Panc1 (cell line): Measurements from ENCODE around the gene RNF133. TPM values are rescaled to one million over a fixed set of nuclear protein-coding genes. Genes with fewer than 3 reads are reported as not detected.

ENCODE experiments used
- ATAC-seq: fragments of 200-7000 bp; cut with Tn5 transposase; 2 replicates; pipeline ENCODE4 v1.9.1; 2020; ENCODE audit warnings: mild to moderate bottlenecking, moderate library complexity
- Bru-seq: library from RNA; stranded (reverse); fragments of 400-500 nt; gene quantifications from one replicate; lab custom pipeline; 2021; lab: Mats Ljungman, UMichigan
- BruChase-seq, 2 experiments: library from RNA; stranded (reverse); fragments of 400-500 nt; gene quantifications; one replicate each; lab custom pipeline; 2021; lab: Mats Ljungman, UMichigan
- BruUV-seq: library from RNA; stranded (reverse); fragments of 400-500 nt; replicated peaks from 2 replicates; lab custom pipeline; 2021; lab: Mats Ljungman, UMichigan
- CTCF ChIA-PET: fragments of 300-600 bp; sonication (Branson Sonifier 250); formaldehyde crosslinking; loops from one replicate; lab custom pipeline; 2022; ENCODE audit warnings: antibody characterized with exemption; lab: Charles Lee
- POLR2A ChIA-PET: fragments of 300-600 bp; sonication (Branson Sonifier 250); formaldehyde crosslinking; loops from one replicate; lab custom pipeline; 2022; ENCODE audit warnings: antibody characterized with exemption; lab: Charles Lee
- DNase-seq: peaks from one replicate; pipeline ENCODE4 v3.0.0-alpha.2; 2010; ENCODE audit warnings: low read depth, low spot score
- H3K27ac ChIP-seq: 2 replicates; pipeline ENCODE4 v1.5.1; 2011; ENCODE audit warnings: mild to moderate bottlenecking, low read length, inconsistent platforms
- H3K27me3 ChIP-seq: fragments of 200-500 bp; sonication (Bioruptor generic); 2 replicates; pipeline ENCODE4 v1.6.0; 2014; ENCODE audit warnings: low read length, inconsistent platforms; ENCODE audit not compliant: control insufficient read depth, insufficient read depth
- H3K36me3 ChIP-seq: fragments of 200-500 bp; sonication (Bioruptor generic); 2 replicates; pipeline ENCODE4 v1.5.1; 2014; ENCODE audit warnings: inconsistent platforms, mild to moderate bottlenecking, low read length, moderate library complexity; ENCODE audit not compliant: control insufficient read depth, insufficient read depth
- H3K4me1 ChIP-seq: 2 replicates; pipeline ENCODE4 v1.5.1; 2011; ENCODE audit warnings: inconsistent platforms, mild to moderate bottlenecking, low read length, moderate library complexity; ENCODE audit not compliant: control insufficient read depth, insufficient read depth
- H3K4me3 ChIP-seq, 2 experiments: 2 replicates each; pipeline ENCODE4 v1.5.1; 2011 to 2012; ENCODE audit warnings: low read depth in 2 of 2, low read length in 2 of 2, mild to moderate bottlenecking in 2 of 2, inconsistent platforms in 1 of 2, moderate library complexity in 1 of 2
- H3K9me3 ChIP-seq: fragments of 200-500 bp; sonication (Bioruptor generic); 2 replicates; pipeline ENCODE4 v1.5.1; 2014; ENCODE audit warnings: low read depth, mild to moderate bottlenecking, inconsistent platforms, low read length, moderate library complexity; ENCODE audit not compliant: control insufficient read depth, insufficient read depth
- POLR2AphosphoS5 ChIP-seq: IDR thresholded peaks from 2 replicates; pipeline ENCODE4 v1.6.1; 2012; ENCODE audit warnings: mild to moderate bottlenecking, low read depth, low read length, moderate library complexity
- SIN3A ChIP-seq: IDR thresholded peaks from 2 replicates; pipeline ENCODE4 v1.6.1; 2012; ENCODE audit warnings: low read depth, mild to moderate bottlenecking, low read length, moderate library complexity, borderline replicate concordance; ENCODE audit not compliant: insufficient read depth
- TCF7L2 ChIP-seq: IDR thresholded peaks from 2 replicates; pipeline ENCODE4 v1.6.1; 2011; ENCODE audit warnings: mild to moderate bottlenecking, low read depth, low read length, inconsistent platforms
- in situ Hi-C: cut with HindIII; loops from 2 replicates; pipeline ENCODE4 v1.10.0; 2016; ENCODE audit warnings: low sequenced_read_pairs, low pct_unique_long_range_greater_than_20kb
- intact Hi-C: fragments of 100-400 bp; cut with micrococcal nuclease; formaldehyde crosslinking; loops from one replicate; pipeline ENCODE4 v1.10.0; 2022; ENCODE audit not compliant: unreplicated experiment
- long read RNA-seq: library from polyadenylated mRNA; unstranded; transcript quantifications from one replicate; pipeline ENCODE4 v2.0.0, GENCODE V29; 2021; ENCODE audit not compliant: unreplicated experiment
- polyA plus RNA-seq: library from polyadenylated mRNA; unstranded; fragments of >200 nt; gene quantifications from one replicate; pipeline ENCODE4 v1.2.1, GENCODE V29; 2012; ENCODE audit warnings: missing spikeins; ENCODE audit not compliant: insufficient read length
- total RNA-seq: library from RNA; stranded (reverse); gene quantifications from one replicate; pipeline ENCODE4 v1.2.1, GENCODE V29; 2021; ENCODE audit not compliant: unreplicated experiment
- TF ChIP-seq, protein P1 (sequence below), 2 experiments: IDR thresholded peaks; 2 replicates each; pipeline ENCODE4 v1.6.1; 2011 to 2012; ENCODE audit warnings: low read depth in 2 of 2, control low read depth in 1 of 2, low read length in 1 of 2, mild to moderate bottlenecking in 1 of 2, moderate library complexity in 1 of 2; ENCODE audit not compliant: insufficient read depth in 1 of 2
- TF ChIP-seq, protein P2 (sequence below): fragments of 450-650 bp; IDR thresholded peaks from 2 replicates; pipeline ENCODE4 v1.5.1; 2017; ENCODE audit warnings: mild to moderate bottlenecking

Gene RNF133, protein sequence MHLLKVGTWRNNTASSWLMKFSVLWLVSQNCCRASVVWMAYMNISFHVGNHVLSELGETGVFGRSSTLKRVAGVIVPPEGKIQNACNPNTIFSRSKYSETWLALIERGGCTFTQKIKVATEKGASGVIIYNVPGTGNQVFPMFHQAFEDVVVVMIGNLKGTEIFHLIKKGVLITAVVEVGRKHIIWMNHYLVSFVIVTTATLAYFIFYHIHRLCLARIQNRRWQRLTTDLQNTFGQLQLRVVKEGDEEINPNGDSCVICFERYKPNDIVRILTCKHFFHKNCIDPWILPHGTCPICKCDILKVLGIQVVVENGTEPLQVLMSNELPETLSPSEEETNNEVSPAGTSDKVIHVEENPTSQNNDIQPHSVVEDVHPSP
- not detected for total RNA-seq
- polyA plus RNA-seq: not detected
- percentile 43 among the genes with signal in this experiment for Bru-seq, nascent RNA
- percentile 29 among the genes with signal in this experiment for BruChase-seq, experiment 1, labeled RNA remaining after a 2-hour chase
- percentile 36 among the genes with signal in this experiment for BruChase-seq, experiment 2, labeled RNA remaining after a 6-hour chase
- long read RNA-seq: 0 reads

DNA sequence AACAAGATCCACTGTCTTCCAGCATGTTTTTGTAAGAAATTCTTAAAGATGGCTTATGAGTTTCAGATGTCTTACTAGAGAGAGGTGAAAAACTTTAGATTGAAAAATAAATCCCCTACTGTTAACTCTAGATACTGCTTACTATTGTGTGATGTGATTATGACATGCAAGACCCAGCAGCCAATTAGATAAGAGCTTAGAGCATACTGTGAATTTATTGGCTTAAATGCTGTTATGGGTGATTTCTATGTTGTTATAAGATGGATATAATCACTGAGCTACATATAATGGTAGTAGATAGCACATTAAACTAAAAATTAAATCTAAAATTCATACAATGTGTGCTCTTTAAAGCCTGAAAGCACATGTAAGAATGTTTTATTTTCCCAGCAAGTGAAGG is at the start of gene RNF133:
RNF133 (minus strand) TSS at position 101 of the 400 bp plus-strand sequence. CDS start 199 bp downstream, outside the sequence.
- H3K4me3 ChIP-seq: no peak within 1 kb of the TSS
- no TSS peak for BruUV-seq
- ATAC-seq: no peak
- no peaks in the 10 kb centered on the region for H3K27me3 ChIP-seq
- POLR2A ChIA-PET: no interaction called here
- CTCF ChIA-PET: no interaction called here
- TF ChIP-seq POLR2AphosphoS5: no peak
- TF ChIP-seq TCF7L2: no peak
- TF ChIP-seq, protein P1, sequence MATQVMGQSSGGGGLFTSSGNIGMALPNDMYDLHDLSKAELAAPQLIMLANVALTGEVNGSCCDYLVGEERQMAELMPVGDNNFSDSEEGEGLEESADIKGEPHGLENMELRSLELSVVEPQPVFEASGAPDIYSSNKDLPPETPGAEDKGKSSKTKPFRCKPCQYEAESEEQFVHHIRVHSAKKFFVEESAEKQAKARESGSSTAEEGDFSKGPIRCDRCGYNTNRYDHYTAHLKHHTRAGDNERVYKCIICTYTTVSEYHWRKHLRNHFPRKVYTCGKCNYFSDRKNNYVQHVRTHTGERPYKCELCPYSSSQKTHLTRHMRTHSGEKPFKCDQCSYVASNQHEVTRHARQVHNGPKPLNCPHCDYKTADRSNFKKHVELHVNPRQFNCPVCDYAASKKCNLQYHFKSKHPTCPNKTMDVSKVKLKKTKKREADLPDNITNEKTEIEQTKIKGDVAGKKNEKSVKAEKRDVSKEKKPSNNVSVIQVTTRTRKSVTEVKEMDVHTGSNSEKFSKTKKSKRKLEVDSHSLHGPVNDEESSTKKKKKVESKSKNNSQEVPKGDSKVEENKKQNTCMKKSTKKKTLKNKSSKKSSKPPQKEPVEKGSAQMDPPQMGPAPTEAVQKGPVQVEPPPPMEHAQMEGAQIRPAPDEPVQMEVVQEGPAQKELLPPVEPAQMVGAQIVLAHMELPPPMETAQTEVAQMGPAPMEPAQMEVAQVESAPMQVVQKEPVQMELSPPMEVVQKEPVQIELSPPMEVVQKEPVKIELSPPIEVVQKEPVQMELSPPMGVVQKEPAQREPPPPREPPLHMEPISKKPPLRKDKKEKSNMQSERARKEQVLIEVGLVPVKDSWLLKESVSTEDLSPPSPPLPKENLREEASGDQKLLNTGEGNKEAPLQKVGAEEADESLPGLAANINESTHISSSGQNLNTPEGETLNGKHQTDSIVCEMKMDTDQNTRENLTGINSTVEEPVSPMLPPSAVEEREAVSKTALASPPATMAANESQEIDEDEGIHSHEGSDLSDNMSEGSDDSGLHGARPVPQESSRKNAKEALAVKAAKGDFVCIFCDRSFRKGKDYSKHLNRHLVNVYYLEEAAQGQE (IDR thresholded peaks at IDR 0.05; ENCODE audit: insufficient read depth in 1 of 2, low read depth in 2 of 2, low read length in 1 of 2): no peak
- no peak for TF ChIP-seq SIN3A
- TF ChIP-seq, protein P2, sequence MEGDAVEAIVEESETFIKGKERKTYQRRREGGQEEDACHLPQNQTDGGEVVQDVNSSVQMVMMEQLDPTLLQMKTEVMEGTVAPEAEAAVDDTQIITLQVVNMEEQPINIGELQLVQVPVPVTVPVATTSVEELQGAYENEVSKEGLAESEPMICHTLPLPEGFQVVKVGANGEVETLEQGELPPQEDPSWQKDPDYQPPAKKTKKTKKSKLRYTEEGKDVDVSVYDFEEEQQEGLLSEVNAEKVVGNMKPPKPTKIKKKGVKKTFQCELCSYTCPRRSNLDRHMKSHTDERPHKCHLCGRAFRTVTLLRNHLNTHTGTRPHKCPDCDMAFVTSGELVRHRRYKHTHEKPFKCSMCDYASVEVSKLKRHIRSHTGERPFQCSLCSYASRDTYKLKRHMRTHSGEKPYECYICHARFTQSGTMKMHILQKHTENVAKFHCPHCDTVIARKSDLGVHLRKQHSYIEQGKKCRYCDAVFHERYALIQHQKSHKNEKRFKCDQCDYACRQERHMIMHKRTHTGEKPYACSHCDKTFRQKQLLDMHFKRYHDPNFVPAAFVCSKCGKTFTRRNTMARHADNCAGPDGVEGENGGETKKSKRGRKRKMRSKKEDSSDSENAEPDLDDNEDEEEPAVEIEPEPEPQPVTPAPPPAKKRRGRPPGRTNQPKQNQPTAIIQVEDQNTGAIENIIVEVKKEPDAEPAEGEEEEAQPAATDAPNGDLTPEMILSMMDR: no peak
- no peak within 1 kb of the TSS for H3K27ac ChIP-seq
- in situ Hi-C loops: no loop called here
- H3K9me3 ChIP-seq: no peaks in the 10 kb centered on the region
- H3K4me1 ChIP-seq: no peaks in the 10 kb centered on the region
- H3K36me3 ChIP-seq: no peaks in the 10 kb centered on the region; the same call in 1 of the 2 replicates
- intact Hi-C loops: no loop called here
- DNase-seq: no peak

DNA sequence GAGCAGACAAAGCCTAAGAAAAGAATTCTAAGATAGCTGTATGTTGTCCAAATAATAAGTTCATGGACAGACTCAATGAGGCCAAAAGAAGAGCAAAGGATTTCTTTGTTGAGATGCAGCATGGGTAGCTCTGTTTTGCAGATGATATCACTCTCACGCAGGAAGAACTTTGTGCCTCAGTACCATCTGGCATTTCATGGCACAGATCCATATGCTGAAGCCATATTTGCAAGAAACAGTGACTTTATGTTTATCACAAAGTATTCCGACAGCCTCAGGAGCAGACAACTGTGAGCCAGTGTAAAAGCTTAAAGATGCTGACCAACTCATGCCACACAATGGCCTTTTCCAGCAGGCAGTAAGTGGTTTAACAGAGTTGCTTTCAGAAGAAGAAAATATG is 49.3 kb upstream of the RNF133 start:
- ATAC-seq: no peak

More for the DNA sequence above, 49.3 kb upstream of the RNF133 start:
- intact Hi-C loops: no loop called here
- no peak for DNase-seq
- no peaks in the 10 kb centered on the region for H3K4me1 ChIP-seq
- H3K9me3 ChIP-seq: no peaks in the 10 kb centered on the region
- no TSS peak for BruUV-seq
- H3K27me3 ChIP-seq: no peaks in the 10 kb centered on the region
- ChIA-PET CTCF (no interaction called here), POLR2A (no interaction called here)
- no peak overlapping the region for H3K4me3 ChIP-seq
- H3K27ac ChIP-seq: no peak overlapping the region
- in situ Hi-C loops: no loop called here
- TF ChIP-seq, protein P1 (IDR thresholded peaks at IDR 0.05; ENCODE audit: insufficient read depth in 1 of 2, low read depth in 2 of 2, low read length in 1 of 2): no peak
- TF ChIP-seq POLR2AphosphoS5 (no peak), SIN3A (no peak), TCF7L2 (no peak)
- TF ChIP-seq, protein P2: no peak
- no peaks in the 10 kb centered on the region for H3K36me3 ChIP-seq
